ENCODE data around the gene CADPS2. TPM values are rescaled to one million over a fixed set of nuclear protein-coding genes. Genes with fewer than 3 reads are reported as not detected.
"Not testable (repeated sequence)": the region's sequence is repeated elsewhere in the genome, so short reads cannot be mapped to it uniquely, and the experiment has no call there.

CADPS2 gene
- total and polyA plus RNA-seq, 5 donors from 2014 or later: 0.07 TPM; not detected in 4

GRCh38 chr7:122284608-122285007, 601.7 kb downstream of the CADPS2 start:
- ATAC-seq (ENCODE audit: low read depth in 2 of 2); H3K4me3 ChIP-seq (ENCODE audit: low read depth, low read length); H3K4me1 Mint-ChIP-seq; H3K4me1 ChIP-seq (ENCODE audit: control insufficient read depth, insufficient read depth, low read length, poor library complexity, severe bottlenecking); H3K27ac Mint-ChIP-seq; H3K4me3 Mint-ChIP-seq; H3K36me3 ChIP-seq (ENCODE audit: control insufficient read depth, insufficient read depth, low read length); DNase-seq; H3K9me3 ChIP-seq (ENCODE audit: control insufficient read depth in 2 of 2, low read length in 2 of 2); H3K27me3 ChIP-seq (ENCODE audit: control insufficient read depth, insufficient read depth, low read length); H3K36me3 Mint-ChIP-seq; H3K27ac ChIP-seq (ENCODE audit: insufficient read depth, low read length, poor library complexity, severe bottlenecking); H3K27me3 Mint-ChIP-seq: not testable (repeated sequence)
- peaks cover 0 to 11% (median 3%) of the 10 kb centered on the region in 7 donors for H3K9me3 Mint-ChIP-seq

- no peak for ATAC-seq (ENCODE audit: low read depth in 2 of 2)
- Mint-ChIP-seq H3K9me3 (peaks cover 0 to 4% (median 3%) of the 10 kb centered on the region in 7 donors), H3K4me1 (no peaks in the 10 kb centered on the region), H3K36me3 (no peaks in the 10 kb centered on the region), H3K4me3 (no peak overlapping the region), H3K27me3 (no peaks in the 10 kb centered on the region), H3K27ac (no peak overlapping the region)
- H3K27me3 ChIP-seq (ENCODE audit: control insufficient read depth, insufficient read depth, low read length): no peaks in the 10 kb centered on the region
- no peaks in the 10 kb centered on the region for H3K9me3 ChIP-seq (ENCODE audit: control insufficient read depth in 2 of 2, low read length in 2 of 2)
- H3K4me1 ChIP-seq (ENCODE audit: control insufficient read depth, insufficient read depth, low read length, poor library complexity, severe bottlenecking): no peaks in the 10 kb centered on the region
- no peak overlapping the region for H3K4me3 ChIP-seq (ENCODE audit: low read depth, low read length)
- no peak overlapping the region for H3K27ac ChIP-seq (ENCODE audit: insufficient read depth, low read length, poor library complexity, severe bottlenecking)
- no peaks in the 10 kb centered on the region for H3K36me3 ChIP-seq (ENCODE audit: control insufficient read depth, insufficient read depth, low read length)
- no peak for DNase-seq
Observed at GRCh38 chr7:122273117-122273516, 613.1 kb downstream of the CADPS2 start.

- Mint-ChIP-seq H3K4me1 (no peaks in the 10 kb centered on the region), H3K36me3 (no peaks in the 10 kb centered on the region), H3K9me3 (peaks cover 0 to 3% (median 0%) of the 10 kb centered on the region in 7 donors), H3K4me3 (no peak overlapping the region), H3K27me3 (no peaks in the 10 kb centered on the region), H3K27ac (no peak overlapping the region)
- Histone ChIP-seq H3K36me3 (ENCODE audit: control insufficient read depth, insufficient read depth, low read length) (no peaks in the 10 kb centered on the region), H3K27me3 (ENCODE audit: control insufficient read depth, insufficient read depth, low read length) (no peaks in the 10 kb centered on the region), H3K4me3 (ENCODE audit: low read depth, low read length) (no peak overlapping the region), H3K27ac (ENCODE audit: insufficient read depth, low read length, poor library complexity, severe bottlenecking) (no peak overlapping the region), H3K4me1 (ENCODE audit: control insufficient read depth, insufficient read depth, low read length, poor library complexity, severe bottlenecking) (no peaks in the 10 kb centered on the region), H3K9me3 (ENCODE audit: control insufficient read depth in 2 of 2, low read length in 2 of 2) (no peaks in the 10 kb centered on the region)
- DNase-seq: no peak
- ATAC-seq (ENCODE audit: low read depth in 2 of 2): no peak
Observed at GRCh38 chr7:122269241-122269640, 617.0 kb downstream of the CADPS2 start.

Other genes starting within 250 kb of the CADPS2 start
- gene RNF133, start 187.3 kb downstream of the CADPS2 start, total RNA-seq: not detected
- gene RNF133, start 187.3 kb downstream of the CADPS2 start, polyA plus RNA-seq: not detected
- not detected for gene RNF148, start 183.5 kb downstream of the CADPS2 start, total RNA-seq
- not detected for gene RNF148, start 183.5 kb downstream of the CADPS2 start, polyA plus RNA-seq
- not detected for gene TAS2R16, start 109.2 kb upstream of the CADPS2 start, total RNA-seq
- not detected for gene TAS2R16, start 109.2 kb upstream of the CADPS2 start, polyA plus RNA-seq

All from CD4-positive, CD25-positive, alpha-beta regulatory T cell (primary cell).